ENCODE measurements around the gene IMPA2. TPM values are rescaled to one million over a fixed set of nuclear protein-coding genes. Genes with fewer than 3 reads are reported as not detected.
"Not testable (repeated sequence)": the region's sequence is repeated elsewhere in the genome, so short reads cannot be mapped to it uniquely, and the experiment has no call there.

Gene IMPA2
- total RNA-seq, 1 experiment from 2014 or later, result 34.8 TPM

GRCh38 chr18:12038082-12038638 is 56.9 kb downstream of the IMPA2 start:
- Mint-ChIP-seq H3K27ac (ENCODE audit: unreplicated experiment) (no peak overlapping the region), H3K36me3 (ENCODE audit: insufficient read depth, unreplicated experiment) (peaks cover 6% of the 10 kb centered on the region), H3K9me3 (ENCODE audit: low read depth, unreplicated experiment) (no peaks in the 10 kb centered on the region), H3K4me3 (ENCODE audit: low read depth, unreplicated experiment) (peak overlapping the region; percentile 79), H3K4me1 (ENCODE audit: low read depth, unreplicated experiment) (peaks cover 8% of the 10 kb centered on the region), H3K27me3 (ENCODE audit: unreplicated experiment) (peaks cover 17% of the 10 kb centered on the region)
- no peak for DNase-seq
- no TSS peak for BruUV-seq (replicated peaks)
- CTCF ChIA-PET, result interaction anchor here (0.7 to 1.8 kb wide), 6 partner anchors 19 to 305 kb away, joined by 3 to 20 read pairs (median 3); no protein-coding TSS in a partner anchor
- no peak for TF ChIP-seq CTCF (IDR thresholded peaks at IDR 0.05; ENCODE audit: unreplicated experiment)
- intact Hi-C loops (cut with micrococcal nuclease; ENCODE audit: unreplicated experiment), result loop anchor here (1.0 to 5.0 kb wide), 2 partner anchors 100 to 381 kb away; no protein-coding TSS in a partner anchor

- H3K4me3 Mint-ChIP-seq (ENCODE audit: low read depth, unreplicated experiment), result peak overlapping the region; percentile 79
- H3K27ac Mint-ChIP-seq (ENCODE audit: unreplicated experiment), result no peak overlapping the region
- H3K36me3 Mint-ChIP-seq (ENCODE audit: insufficient read depth, unreplicated experiment), result peaks cover 6% of the 10 kb centered on the region
- CTCF ChIA-PET, result interaction anchor here (0.6 to 1.8 kb wide), 9 partner anchors 20 to 306 kb away, joined by 3 to 20 read pairs (median 3); no protein-coding TSS in a partner anchor
- BruUV-seq (replicated peaks), result no TSS peak
- H3K9me3 Mint-ChIP-seq (ENCODE audit: low read depth, unreplicated experiment), result no peaks in the 10 kb centered on the region
- TF ChIP-seq CTCF (IDR thresholded peaks at IDR 0.05; ENCODE audit: unreplicated experiment), result peak; percentile 99
- H3K4me1 Mint-ChIP-seq (ENCODE audit: low read depth, unreplicated experiment), result peaks cover 8% of the 10 kb centered on the region
- peak; percentile 85 for DNase-seq
- intact Hi-C loops (cut with micrococcal nuclease; ENCODE audit: unreplicated experiment), result loop anchor here (1.0 to 5.0 kb wide), 3 partner anchors 101 to 382 kb away; no protein-coding TSS in a partner anchor
- peaks cover 24% of the 10 kb centered on the region for H3K27me3 Mint-ChIP-seq (ENCODE audit: unreplicated experiment)
Measured at GRCh38 chr18:12038639-12039539, 57.6 kb downstream of the IMPA2 start.

GRCh38 chr18:12039540-12039930 is 58.2 kb downstream of the IMPA2 start:
- CTCF ChIA-PET, result interaction anchor here (0.6 to 1.8 kb wide), 4 partner anchors 44 to 209 kb away, joined by 3 to 20 read pairs (median 3); no protein-coding TSS in a partner anchor
- not testable (repeated sequence) for BruUV-seq (replicated peaks); H3K4me1 Mint-ChIP-seq (ENCODE audit: low read depth, unreplicated experiment); DNase-seq; H3K36me3 Mint-ChIP-seq (ENCODE audit: insufficient read depth, unreplicated experiment); H3K4me3 Mint-ChIP-seq (ENCODE audit: low read depth, unreplicated experiment); H3K27ac Mint-ChIP-seq (ENCODE audit: unreplicated experiment); H3K9me3 Mint-ChIP-seq (ENCODE audit: low read depth, unreplicated experiment)
- peaks cover 30% of the 10 kb centered on the region for H3K27me3 Mint-ChIP-seq (ENCODE audit: unreplicated experiment)
- intact Hi-C loops (cut with micrococcal nuclease; ENCODE audit: unreplicated experiment), result loop anchor here (1.0 to 5.0 kb wide), 2 partner anchors 306 to 382 kb away; no protein-coding TSS in a partner anchor

DNA sequence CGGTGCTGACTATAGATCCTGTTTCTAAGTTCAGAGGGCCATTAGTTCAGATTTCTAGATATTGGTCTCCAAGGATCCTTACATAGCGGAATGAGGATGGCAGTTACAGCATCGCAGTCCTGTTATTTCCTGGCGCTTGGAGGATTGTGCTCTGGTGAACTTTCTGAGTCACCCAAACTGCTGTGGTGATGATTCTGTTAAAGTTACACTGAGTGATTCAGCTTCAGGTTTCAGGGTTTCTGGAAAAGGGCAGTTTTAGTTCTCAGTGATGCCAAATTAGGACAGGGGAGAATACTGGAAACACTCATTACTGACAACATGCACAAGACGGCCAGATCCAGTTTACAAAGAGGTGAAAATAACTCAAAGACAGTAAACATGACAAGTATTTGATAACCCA is 60.3 kb downstream of the IMPA2 start:
- peaks cover 41% of the 10 kb centered on the region for H3K27me3 Mint-ChIP-seq (ENCODE audit: unreplicated experiment)
- H3K4me1 Mint-ChIP-seq (ENCODE audit: low read depth, unreplicated experiment), result peaks cover 8% of the 10 kb centered on the region
- intact Hi-C loops (cut with micrococcal nuclease; ENCODE audit: unreplicated experiment), result no loop called here
- H3K4me3 Mint-ChIP-seq (ENCODE audit: low read depth, unreplicated experiment), result no peak overlapping the region
- H3K36me3 Mint-ChIP-seq (ENCODE audit: insufficient read depth, unreplicated experiment), result peaks cover 6% of the 10 kb centered on the region
- no peaks in the 10 kb centered on the region for H3K9me3 Mint-ChIP-seq (ENCODE audit: low read depth, unreplicated experiment)
- TF ChIP-seq CTCF (IDR thresholded peaks at IDR 0.05; ENCODE audit: unreplicated experiment), result no peak
- no peak overlapping the region for H3K27ac Mint-ChIP-seq (ENCODE audit: unreplicated experiment)
- no TSS peak for BruUV-seq (replicated peaks)
- no peak for DNase-seq
- CTCF ChIA-PET, result interaction anchor here (1.0 kb wide), 1 partner anchor 56 kb away, joined by 3 read pairs; no protein-coding TSS in a partner anchor
